Endothelial cell of umbilical vein (primary cell): ENCODE measurements around the gene CLINT1. TPM values are rescaled to one million over a fixed set of nuclear protein-coding genes. Genes with fewer than 3 reads are reported as not detected.

Experiments used
- BruUV-seq: library from RNA; stranded (reverse); fragments of 400-500 nt; replicated peaks from 2 replicates; lab custom pipeline; 2021; lab: Mats Ljungman, UMichigan
- CTCF ChIA-PET: fragments of 300-600, 350-600 bp; sonication (Branson Sonifier 250); formaldehyde crosslinking; loops from one replicate; lab custom pipeline; 2021; ENCODE audit warnings: antibody characterized with exemption, inconsistent platforms; lab: Charles Lee
- POLR2A ChIA-PET: fragments of 300-600, 350-600 bp; sonication (Branson Sonifier 250); formaldehyde crosslinking; loops from one replicate; lab custom pipeline; 2021; ENCODE audit warnings: antibody characterized with exemption, inconsistent platforms; lab: Charles Lee
- DNase-seq: peaks from one replicate; pipeline ENCODE4 v3.0.0-alpha.2; 2011; ENCODE audit warnings: low read depth, low spot score
- FAIRE-seq: peaks from 2 replicates; lab custom pipeline; 2011; peaks lifted over from hg19 to GRCh38; lab: Jason Lieb, UNC
- H2AFZ ChIP-seq: 2 replicates; pipeline ENCODE4 v1.6.0; 2012; ENCODE audit warnings: low read depth, low read length, control low read depth, inconsistent platforms
- H3K27ac ChIP-seq: 2 replicates; pipeline ENCODE4 v1.5.1; 2011; ENCODE audit warnings: low read depth, mild to moderate bottlenecking, control low read depth, low read length, moderate library complexity; ENCODE audit not compliant: insufficient read depth
- H3K27me3 ChIP-seq, 2 experiments: 2 replicates each; pipeline versions ENCODE4 v1.6.0 to v1.6.1; 2011; ENCODE audit warnings: low read length in 2 of 2, mixed read lengths in 1 of 2; ENCODE audit not compliant: control insufficient read depth in 2 of 2, insufficient read depth in 2 of 2
- H3K36me3 ChIP-seq, 2 experiments: 2 replicates in 1 of 2; 3 replicates in 1 of 2; pipeline ENCODE4 v1.5.1; 2011; ENCODE audit warnings: low read length in 2 of 2, mild to moderate bottlenecking in 1 of 2, moderate library complexity in 1 of 2; ENCODE audit not compliant: control insufficient read depth in 2 of 2, insufficient read depth in 2 of 2; ENCODE audit errors: extremely low read depth in 1 of 2
- H3K4me1 ChIP-seq: 3 replicates; pipeline ENCODE4 v1.5.1; 2011; ENCODE audit warnings: mild to moderate bottlenecking, low read length; ENCODE audit not compliant: control insufficient read depth, insufficient read depth; ENCODE audit errors: extremely low read depth
- H3K4me2 ChIP-seq: 2 replicates; pipeline ENCODE4 v1.6.1; 2011; ENCODE audit warnings: low read length, control low read depth, mixed read lengths; ENCODE audit not compliant: insufficient read depth
- H3K4me3 ChIP-seq, 3 experiments: fragments of 200-600 bp in 1 of 3; sonication (generic), shearing (Covaris generic) in 1 of 3; replicated peaks in 1 of 3; 2 replicates each; pipeline ENCODE4 v1.5.1; 2011 to 2016; ENCODE audit warnings: control low read depth in 3 of 3, low read length in 3 of 3, mild to moderate bottlenecking in 2 of 3, inconsistent platforms in 1 of 3, low read depth in 1 of 3, moderate library complexity in 1 of 3; ENCODE audit not compliant: insufficient read depth in 1 of 3
- H3K79me2 ChIP-seq: 2 replicates; pipeline ENCODE4 v1.6.0; 2012; ENCODE audit warnings: low read length, inconsistent platforms; ENCODE audit not compliant: control insufficient read depth, insufficient read depth
- H3K9ac ChIP-seq: replicated peaks from 2 replicates; pipeline ENCODE3; 2011; ENCODE audit warnings: low read length, control low read depth; ENCODE audit not compliant: insufficient read depth; ENCODE audit errors: extremely low read depth
- H3K9me1 ChIP-seq: replicated peaks from 3 replicates; pipeline ENCODE4 v1.6.0; 2011; ENCODE audit warnings: mild to moderate bottlenecking, low read length; ENCODE audit not compliant: control insufficient read depth, insufficient read depth; ENCODE audit errors: extremely low read depth
- H3K9me3 ChIP-seq: replicated peaks from 2 replicates; pipeline ENCODE4 v1.5.1; 2012; ENCODE audit warnings: low read length, inconsistent platforms; ENCODE audit not compliant: control insufficient read depth, insufficient read depth
- H4K20me1 ChIP-seq: replicated peaks from 2 replicates; pipeline ENCODE3; 2011; ENCODE audit warnings: mild to moderate bottlenecking, low read length; ENCODE audit not compliant: control insufficient read depth, insufficient read depth; ENCODE audit errors: extremely low read depth
- EZH2 ChIP-seq: IDR thresholded peaks from 2 replicates; pipeline ENCODE4 v1.6.1; 2012; ENCODE audit warnings: borderline replicate concordance, low read depth, mild to moderate bottlenecking, moderate library complexity, low read length, inconsistent platforms; ENCODE audit not compliant: severe bottlenecking
- FOS ChIP-seq: IDR thresholded peaks from 2 replicates; pipeline ENCODE4 v1.6.1; 2011; ENCODE audit warnings: mild to moderate bottlenecking, low read length, moderate library complexity, borderline replicate concordance; ENCODE audit not compliant: insufficient read depth
- GATA2 ChIP-seq: IDR thresholded peaks from 2 replicates; pipeline ENCODE4 v1.7.0; 2011; ENCODE audit warnings: low read depth, mild to moderate bottlenecking, moderate library complexity, mixed read lengths, low read length; ENCODE audit not compliant: insufficient read length, insufficient read depth
- JUN ChIP-seq: IDR thresholded peaks from 2 replicates; pipeline ENCODE4 v1.6.1; 2011; ENCODE audit warnings: borderline replicate concordance, low read depth; ENCODE audit not compliant: insufficient read length, insufficient read depth
- MYC ChIP-seq: IDR thresholded peaks from one replicate; pipeline ENCODE4 v1.6.1; 2011; ENCODE audit warnings: mild to moderate bottlenecking, low read depth, low read length
- POLR2A ChIP-seq: IDR thresholded peaks from 2 replicates; pipeline ENCODE4 v1.6.1; 2012; ENCODE audit warnings: low read depth, mild to moderate bottlenecking, control low read depth, low read length
- POLR2AphosphoS5 ChIP-seq: IDR thresholded peaks from 2 replicates; pipeline ENCODE4 v1.6.1; 2012; ENCODE audit warnings: low read depth, mild to moderate bottlenecking, control low read depth, low read length, moderate library complexity; ENCODE audit not compliant: insufficient read depth
- dilution Hi-C: fragments of 300-500 bp; cut with MboI; formaldehyde crosslinking; loops from one replicate; pipeline ENCODE4 v1.15.0; 2019; ENCODE audit warnings: low sequenced_read_pairs; ENCODE audit not compliant: extremely low pct_ligation_motif_present
- intact Hi-C: fragments of 100-400 bp; cut with micrococcal nuclease; formaldehyde crosslinking; loops from one replicate; pipeline ENCODE4 v1.10.0; 2022
- polyA plus RNA-seq, 4 experiments: library from polyadenylated mRNA; depleted of rRNA in 3 of 4; stranded (reverse) in 3 of 4; unstranded in 1 of 4; fragments of >200 nt; gene quantifications; 2 replicates each; pipeline versions ENCODE4 v1.2.1 to v1.2.3, GENCODE V29; 2011 to 2012; ENCODE audit warnings: missing spikeins in 1 of 4
- total RNA-seq: library from RNA; stranded (reverse); gene quantifications from 2 replicates; pipeline ENCODE4 v1.2.3, GENCODE V29; 2021
- TF ChIP-seq, protein P1 (sequence below): IDR thresholded peaks from 2 replicates; pipeline ENCODE4 v1.6.1; 2011; ENCODE audit not compliant: insufficient read depth, insufficient read length

Gene CLINT1
- total and polyA plus RNA-seq, 2 donors (not counting 3 experiments of a cell fraction or from before 2014, with no cell fraction given) = 76.6 to 158 TPM

DNA sequence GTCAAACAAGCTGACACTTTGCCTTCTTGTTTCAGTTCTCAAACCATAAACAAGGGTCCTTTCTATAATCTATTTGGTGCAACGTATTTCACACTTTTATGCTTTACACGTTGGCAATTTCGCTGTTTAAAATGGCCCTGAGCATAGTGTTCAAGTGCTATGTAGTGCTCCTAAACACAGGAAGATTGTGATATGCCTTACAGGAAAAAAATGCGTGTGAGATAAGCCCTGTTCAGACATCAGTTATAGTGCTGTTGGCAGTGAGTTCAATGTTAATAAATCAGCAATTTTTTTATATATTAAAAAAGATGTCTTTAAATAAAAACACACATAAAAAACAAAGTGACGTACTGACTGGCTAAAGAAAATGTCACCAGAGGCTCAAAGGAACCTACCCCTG, 23.9 kb downstream of the CLINT1 start:
- BruUV-seq = no TSS peak
- Histone ChIP-seq H3K9me3 (no peaks in the 10 kb centered on the region), H3K4me1 (peaks cover 5% of the 10 kb centered on the region), H3K4me2 (no peak overlapping the region), H4K20me1 (peaks cover 6% of the 10 kb centered on the region), H2AFZ (no peak overlapping the region), H3K27me3 (no peaks in the 10 kb centered on the region), H3K36me3 (no peaks in the 10 kb centered on the region), H3K4me3 (no peak overlapping the region), H3K9ac (no peak overlapping the region), H3K79me2 (peaks cover 79% of the 10 kb centered on the region), H3K27ac (no peak overlapping the region), H3K9me1 (no peaks in the 10 kb centered on the region)
- FAIRE-seq = no peak
- dilution Hi-C loops (no loop called here), intact Hi-C loops (no loop called here)
- DNase-seq = peak; percentile 74
- POLR2A ChIA-PET = no interaction called here
- TF ChIP-seq MYC (no peak), EZH2 (no peak), POLR2A (no peak), POLR2AphosphoS5 (no peak), FOS (no peak), GATA2 (no peak), JUN (no peak)
- TF ChIP-seq, protein P1, sequence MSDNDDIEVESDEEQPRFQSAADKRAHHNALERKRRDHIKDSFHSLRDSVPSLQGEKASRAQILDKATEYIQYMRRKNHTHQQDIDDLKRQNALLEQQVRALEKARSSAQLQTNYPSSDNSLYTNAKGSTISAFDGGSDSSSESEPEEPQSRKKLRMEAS = no peak
- CTCF ChIA-PET = interaction anchor here (1.0 to 2.6 kb wide), 5 partner anchors 11 to 114 kb away, joined by 3 to 9 read pairs (median 4); no protein-coding TSS in a partner anchor
